Measurements from ENCODE around the gene RNH1.

RNH1 gene

DNA sequence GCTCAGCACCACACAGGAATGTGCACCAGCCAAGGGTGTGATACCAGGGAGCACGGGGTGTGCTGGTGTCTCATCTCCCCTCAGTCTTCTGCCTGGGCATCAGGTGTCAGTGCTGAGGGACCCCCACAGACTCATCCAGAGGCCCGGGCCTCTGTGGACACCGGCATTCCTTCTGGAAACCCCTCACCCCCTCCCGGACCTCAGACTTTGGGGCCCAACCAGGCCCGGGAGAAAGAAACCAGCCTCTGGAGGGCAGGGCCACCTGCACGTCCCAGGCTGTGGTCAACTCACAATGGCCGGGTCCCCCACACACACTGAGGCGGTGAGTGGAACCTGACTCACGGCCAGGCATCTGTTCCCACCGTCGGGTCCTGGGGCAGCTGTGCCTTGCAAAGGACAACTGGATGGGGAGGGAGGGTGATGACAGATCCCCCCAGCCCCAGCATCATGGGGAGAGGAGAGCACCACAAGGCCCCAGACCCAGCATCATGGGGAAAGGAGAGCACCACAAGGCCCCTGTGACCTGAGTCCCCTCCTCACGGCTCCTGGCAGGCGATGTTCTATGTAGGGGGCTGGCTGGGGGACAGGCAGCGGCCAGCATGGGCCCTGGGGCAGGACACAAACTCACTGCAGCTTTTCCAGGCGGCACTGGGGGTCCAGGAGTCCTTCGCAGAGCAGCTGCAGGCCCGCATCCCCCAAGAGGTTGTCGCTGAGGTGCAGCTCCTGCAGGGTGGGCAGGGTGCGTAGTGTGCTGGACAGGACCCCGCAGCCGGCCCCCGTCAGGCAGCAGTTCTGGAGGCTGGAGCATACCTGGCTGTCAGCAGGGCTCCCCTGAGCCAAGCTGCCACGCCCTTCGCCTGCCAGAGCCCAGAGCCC is 7.6 kb downstream of the RNH1 start:
- DNase-seq (ENCODE audit: low read depth), result no peak
- TF ChIP-seq, protein P1, sequence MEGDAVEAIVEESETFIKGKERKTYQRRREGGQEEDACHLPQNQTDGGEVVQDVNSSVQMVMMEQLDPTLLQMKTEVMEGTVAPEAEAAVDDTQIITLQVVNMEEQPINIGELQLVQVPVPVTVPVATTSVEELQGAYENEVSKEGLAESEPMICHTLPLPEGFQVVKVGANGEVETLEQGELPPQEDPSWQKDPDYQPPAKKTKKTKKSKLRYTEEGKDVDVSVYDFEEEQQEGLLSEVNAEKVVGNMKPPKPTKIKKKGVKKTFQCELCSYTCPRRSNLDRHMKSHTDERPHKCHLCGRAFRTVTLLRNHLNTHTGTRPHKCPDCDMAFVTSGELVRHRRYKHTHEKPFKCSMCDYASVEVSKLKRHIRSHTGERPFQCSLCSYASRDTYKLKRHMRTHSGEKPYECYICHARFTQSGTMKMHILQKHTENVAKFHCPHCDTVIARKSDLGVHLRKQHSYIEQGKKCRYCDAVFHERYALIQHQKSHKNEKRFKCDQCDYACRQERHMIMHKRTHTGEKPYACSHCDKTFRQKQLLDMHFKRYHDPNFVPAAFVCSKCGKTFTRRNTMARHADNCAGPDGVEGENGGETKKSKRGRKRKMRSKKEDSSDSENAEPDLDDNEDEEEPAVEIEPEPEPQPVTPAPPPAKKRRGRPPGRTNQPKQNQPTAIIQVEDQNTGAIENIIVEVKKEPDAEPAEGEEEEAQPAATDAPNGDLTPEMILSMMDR (IDR thresholded peaks at IDR 0.05; ENCODE audit: low read depth, low read length, missing control alignments), result no peak
- in situ Hi-C loops (cut with HindIII; ENCODE audit: low sequenced_read_pairs), result no loop called here
- H3K4me3 ChIP-seq (ENCODE audit: low read depth, low read length), result no peak overlapping the region

DNA sequence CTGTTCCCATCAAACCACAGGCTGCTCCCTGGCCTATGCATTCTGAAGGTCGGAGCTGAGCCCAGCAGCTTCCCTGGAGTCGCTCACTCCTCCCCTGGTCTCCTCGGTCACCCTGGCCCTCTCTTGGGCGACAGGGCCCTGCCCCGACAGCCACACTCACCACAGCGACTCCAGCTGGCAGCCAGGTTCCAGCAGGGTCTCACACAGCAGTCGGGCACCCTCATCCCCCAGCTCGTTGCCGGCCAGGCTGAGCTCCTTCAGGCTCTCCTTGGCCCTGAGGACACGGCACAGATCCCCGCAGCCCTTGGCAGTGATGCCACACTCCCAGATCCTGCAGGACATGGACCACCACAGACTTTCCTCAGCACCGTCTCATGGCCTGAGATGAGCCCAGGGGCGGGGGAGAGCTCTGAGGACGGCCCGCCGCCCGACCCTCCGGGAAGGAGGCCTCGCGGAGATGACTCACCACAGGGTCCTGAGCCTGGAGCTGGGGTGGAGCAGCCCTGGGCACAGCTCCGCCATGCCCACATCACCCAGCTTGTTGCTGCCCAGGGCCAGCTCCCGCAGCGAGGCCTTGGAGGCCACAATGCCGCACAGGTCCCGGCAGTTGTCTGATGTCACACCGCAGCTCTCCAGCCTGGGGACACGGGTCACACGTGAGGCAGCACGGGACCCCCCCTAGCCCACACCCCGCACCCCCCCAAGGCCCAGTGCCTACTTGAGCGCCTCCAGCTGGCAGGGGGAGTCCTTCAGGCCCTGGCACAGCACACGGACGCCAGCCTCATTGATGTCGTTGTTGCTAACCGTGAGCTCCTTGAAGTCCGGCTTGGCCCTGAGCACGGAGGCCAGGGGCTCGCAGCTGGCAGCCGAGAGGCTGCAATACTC is 8.5 kb downstream of the RNH1 start:
- DNase-seq (ENCODE audit: low read depth), result no peak
- no peak overlapping the region for H3K4me3 ChIP-seq (ENCODE audit: low read depth, low read length)
- in situ Hi-C loops (cut with HindIII; ENCODE audit: low sequenced_read_pairs), result no loop called here
- TF ChIP-seq, protein P1 (IDR thresholded peaks at IDR 0.05; ENCODE audit: low read depth, low read length, missing control alignments), result no peak

DNA sequence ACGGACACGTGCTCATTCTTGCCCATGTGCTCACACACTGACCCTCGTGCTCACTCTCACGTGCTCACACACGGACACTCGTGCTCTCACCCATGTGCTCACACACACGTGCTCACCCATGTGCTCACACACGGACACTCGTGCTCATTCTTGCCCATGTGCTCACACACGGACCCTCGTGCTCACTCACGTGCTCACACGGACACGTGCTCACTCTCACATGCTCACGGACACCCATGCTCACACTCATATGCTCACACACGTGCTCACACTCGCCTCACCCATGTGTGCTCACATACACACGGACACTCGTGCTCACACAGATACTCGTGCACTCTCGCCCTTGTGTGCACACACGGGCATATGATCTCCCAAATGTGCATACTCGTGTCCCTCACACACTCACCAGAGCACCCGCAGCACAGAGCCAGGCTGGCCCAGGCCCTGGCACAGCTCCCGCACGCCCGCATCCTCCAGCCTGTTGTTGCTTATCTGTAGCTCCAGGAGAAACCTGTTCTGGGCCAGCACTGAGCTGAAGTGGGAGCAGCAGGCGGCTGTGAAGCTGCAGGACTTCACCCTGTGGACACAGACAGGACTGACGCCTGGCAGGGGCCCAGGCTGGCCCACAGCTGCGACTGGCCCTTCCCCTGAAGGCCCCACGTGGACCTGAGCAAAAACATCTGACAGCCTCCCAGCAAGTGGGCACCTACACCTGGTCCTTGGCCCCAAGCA is 9.3 kb downstream of the RNH1 start:
- in situ Hi-C loops (cut with HindIII; ENCODE audit: low sequenced_read_pairs), result no loop called here
- no peak for DNase-seq (ENCODE audit: low read depth)
- H3K4me3 ChIP-seq (ENCODE audit: low read depth, low read length), result no peak overlapping the region
- TF ChIP-seq, protein P1 (IDR thresholded peaks at IDR 0.05; ENCODE audit: low read depth, low read length, missing control alignments), result no peak

DNA sequence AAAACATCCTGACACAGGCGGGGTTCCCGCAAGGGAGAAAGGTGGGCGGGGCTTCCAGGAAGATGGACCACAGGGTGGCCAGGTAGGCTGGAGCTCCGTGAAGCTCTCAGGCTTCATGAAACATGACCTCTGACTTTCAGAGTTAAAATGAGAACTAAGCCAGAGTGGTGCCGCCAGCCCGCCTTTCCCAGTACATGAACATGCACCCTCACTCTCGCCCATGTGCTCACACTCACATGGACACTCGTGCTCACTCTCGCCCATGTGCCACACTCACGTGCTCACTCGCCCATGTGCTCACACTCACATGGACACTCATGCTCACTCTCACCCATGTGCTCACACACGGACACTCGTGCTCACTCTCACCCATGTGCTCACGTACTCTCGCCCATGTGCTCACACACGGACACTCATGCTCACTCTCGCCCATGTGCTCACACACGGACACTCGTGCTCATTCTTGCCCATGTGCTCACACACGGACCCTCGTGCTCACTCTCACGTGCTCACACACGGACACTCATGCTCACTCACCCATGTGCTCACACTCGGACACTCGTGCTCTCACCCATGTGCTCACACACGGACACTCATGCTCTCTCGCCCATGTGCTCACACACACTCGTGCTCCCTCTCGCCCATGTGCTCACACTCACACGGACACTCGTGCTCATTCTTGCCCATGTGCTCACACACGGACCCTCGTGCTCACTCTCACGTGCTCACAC is 10.0 kb downstream of the RNH1 start:
- in situ Hi-C loops (cut with HindIII; ENCODE audit: low sequenced_read_pairs), result no loop called here
- DNase-seq (ENCODE audit: low read depth), result no peak
- no peak overlapping the region for H3K4me3 ChIP-seq (ENCODE audit: low read depth, low read length)
- TF ChIP-seq, protein P1 (IDR thresholded peaks at IDR 0.05; ENCODE audit: low read depth, low read length, missing control alignments), result no peak

DNA sequence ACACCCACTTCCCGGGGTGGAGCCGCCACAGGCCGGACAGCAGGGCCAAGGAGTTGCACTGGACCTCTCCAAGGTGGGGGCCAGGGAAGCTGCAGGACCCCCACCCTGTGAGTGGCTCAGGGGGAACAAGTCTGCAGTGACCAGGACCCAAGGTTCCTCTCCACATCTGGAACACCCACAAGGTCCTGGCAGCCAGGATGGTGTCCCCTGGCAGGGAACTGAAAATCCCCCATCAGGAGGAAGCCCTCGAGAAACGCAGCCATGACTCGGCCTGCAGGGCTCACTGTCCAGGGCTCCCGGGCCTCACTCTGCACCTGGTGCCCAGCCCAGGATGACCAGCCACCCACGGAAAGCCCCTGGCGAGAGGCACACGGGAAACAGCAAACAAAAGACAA is 11.5 kb downstream of the RNH1 start:
- in situ Hi-C loops (cut with HindIII; ENCODE audit: low sequenced_read_pairs), result no loop called here
- DNase-seq (ENCODE audit: low read depth), result no peak
- H3K4me3 ChIP-seq (ENCODE audit: low read depth, low read length), result no peak overlapping the region
- TF ChIP-seq, protein P1 (IDR thresholded peaks at IDR 0.05; ENCODE audit: low read depth, low read length, missing control alignments), result no peak
